Skin epidermis (tissue), 12 donors: ENCODE measurements around the gene GPR157.
"Not testable (repeated sequence)": the region's sequence is repeated elsewhere in the genome, so short reads cannot be mapped to it uniquely, and the experiment has no call there.

Experiments used
- H3K27ac ChIP-seq, 21 experiments: fragments of 200-600 bp; sonication (generic) in 11 of 21; one replicate each; pipeline ENCODE4 v1.5.0; 2020; ENCODE audit warnings: mild to moderate bottlenecking in 3 of 21, inconsistent platforms in 2 of 21, moderate library complexity in 2 of 21
- H3K4me3 ChIP-seq, 7 experiments: fragments of 200-600 bp; sonication (generic) in 2 of 7; one replicate each; pipeline ENCODE4 v1.5.0; 2020; ENCODE audit warnings: inconsistent platforms in 2 of 7, mild to moderate bottlenecking in 2 of 7, moderate library complexity in 1 of 7

The GPR157 gene

GRCh38 chr1:9128520-9129265 lies at the start of gene GPR157:
Gene GPR157 (minus strand): TSS chr1:9129102. CDS start chr1:9129027, 75 bp downstream.
- Histone ChIP-seq H3K4me3 (peak within 1 kb of the TSS; percentile 54 to 80 (median 68)), H3K27ac (peak within 1 kb of the TSS; percentile 55 to 91 (median 83))

DNA sequence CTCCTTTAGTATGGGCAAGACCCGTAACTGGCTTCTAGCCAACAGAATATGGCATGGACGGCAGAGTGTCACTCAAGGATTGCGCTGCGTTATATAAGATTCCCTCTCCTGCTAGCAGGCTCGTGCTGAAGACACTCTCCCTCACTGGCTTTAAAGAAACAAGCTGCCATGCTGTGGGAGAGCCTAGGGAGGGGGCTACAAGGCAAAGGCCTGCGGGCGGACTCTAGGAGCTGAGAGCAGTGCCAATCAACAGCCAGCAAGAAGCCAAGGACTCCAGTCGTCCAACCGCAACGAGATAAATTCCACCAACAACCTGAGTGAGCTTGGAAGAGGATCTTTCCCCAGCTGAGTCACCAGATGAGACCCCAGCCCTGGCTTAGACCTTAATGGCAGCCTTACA lies 45.9 kb upstream of the GPR157 start:
- no peak overlapping the region for H3K4me3 ChIP-seq
- H3K27ac ChIP-seq, result peak overlapping the region in 1 of 21 experiments; percentile 2

- H3K4me3 ChIP-seq, result no peak overlapping the region
- peak overlapping the region in 6 of 21 experiments; percentile 3 to 64 (median 38) for H3K27ac ChIP-seq
These were observed 45.3 kb upstream of the GPR157 start for GRCh38 chr1:9174243-9174642.

GRCh38 chr1:9169601-9170137 lies 40.8 kb upstream of the GPR157 start:
- H3K27ac ChIP-seq, result no peak overlapping the region
- H3K4me3 ChIP-seq, result no peak overlapping the region

DNA sequence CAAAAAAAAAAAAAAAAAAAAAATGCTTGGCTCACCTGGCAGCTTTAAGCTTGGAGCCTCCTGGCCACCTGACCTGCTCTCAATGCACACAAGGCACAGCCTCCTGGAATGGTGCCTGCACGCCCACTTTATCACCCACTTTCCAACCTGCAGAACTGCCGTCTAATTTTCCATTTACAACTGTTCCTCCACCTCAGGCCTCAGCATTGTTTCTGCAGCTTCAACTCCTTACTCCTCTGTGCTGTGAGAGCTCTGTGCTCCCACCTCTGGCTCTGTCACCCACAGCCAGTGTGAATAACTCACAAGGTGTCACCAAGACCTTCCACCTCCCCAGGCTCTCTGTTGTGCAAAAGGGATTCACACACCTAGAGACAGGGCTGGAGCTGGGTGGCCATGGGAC lies 38.7 kb upstream of the GPR157 start:
- no peak overlapping the region for H3K4me3 ChIP-seq
- peak overlapping the region in 1 of 21 experiments; percentile 3 for H3K27ac ChIP-seq

DNA sequence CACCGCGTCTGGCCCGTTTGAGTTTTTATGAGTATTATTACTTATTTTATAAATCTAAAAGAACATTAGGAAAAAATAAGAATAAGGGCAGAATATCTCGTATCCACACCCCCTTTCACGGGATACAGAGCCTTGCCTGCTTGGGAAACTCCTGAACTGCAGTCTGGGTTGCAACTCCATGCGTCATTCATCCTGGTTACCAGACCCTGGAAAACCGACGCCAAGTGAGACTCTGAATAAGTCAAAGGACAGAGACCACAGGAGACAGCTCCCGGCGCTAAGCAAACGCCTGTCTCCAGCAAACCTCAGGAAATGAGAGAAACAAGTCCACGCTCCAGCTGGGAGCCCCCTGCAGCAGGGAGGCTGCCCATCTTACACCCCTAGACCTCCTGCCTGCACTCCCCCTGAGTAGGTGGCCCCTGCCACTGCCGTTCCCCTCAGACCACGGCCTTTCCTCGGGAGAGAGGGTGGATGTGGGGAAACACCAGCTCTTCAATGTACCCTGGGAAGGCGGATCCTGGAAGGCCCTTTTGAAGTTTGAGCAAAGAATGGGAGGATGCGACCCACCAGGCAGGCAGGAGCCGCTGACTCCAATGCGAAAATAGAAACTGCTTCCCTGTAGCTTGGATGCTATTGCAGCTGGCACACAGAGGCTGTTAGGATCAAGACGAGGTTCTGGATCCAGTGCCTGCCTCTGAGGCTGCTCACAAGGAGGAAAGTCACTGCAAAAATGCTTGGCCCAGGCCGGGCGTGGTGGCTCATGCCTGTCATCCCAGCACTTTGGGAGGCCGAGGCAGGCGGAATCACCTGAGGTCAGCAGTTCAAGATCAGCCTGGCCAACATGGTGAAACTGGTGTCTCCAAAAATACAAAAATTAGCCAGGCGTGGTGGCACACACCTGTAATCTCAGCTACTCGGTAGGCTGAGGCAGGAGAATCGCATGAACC lies 37.7 kb upstream of the GPR157 start:
- no peak overlapping the region for H3K4me3 ChIP-seq
- peak overlapping the region in 11 of 21 experiments; percentile 8 to 83 (median 42) for H3K27ac ChIP-seq

GRCh38 chr1:9165396-9165795 lies 36.5 kb upstream of the GPR157 start:
- no peak overlapping the region for H3K4me3 ChIP-seq
- H3K27ac ChIP-seq, result peak overlapping the region in 17 of 21 experiments; percentile 61 to 92 (median 84)

GRCh38 chr1:9164919-9165318 lies 36.0 kb upstream of the GPR157 start:
- H3K27ac ChIP-seq, result peak overlapping the region in 20 of 21 experiments; percentile 14 to 92 (median 84)

DNA sequence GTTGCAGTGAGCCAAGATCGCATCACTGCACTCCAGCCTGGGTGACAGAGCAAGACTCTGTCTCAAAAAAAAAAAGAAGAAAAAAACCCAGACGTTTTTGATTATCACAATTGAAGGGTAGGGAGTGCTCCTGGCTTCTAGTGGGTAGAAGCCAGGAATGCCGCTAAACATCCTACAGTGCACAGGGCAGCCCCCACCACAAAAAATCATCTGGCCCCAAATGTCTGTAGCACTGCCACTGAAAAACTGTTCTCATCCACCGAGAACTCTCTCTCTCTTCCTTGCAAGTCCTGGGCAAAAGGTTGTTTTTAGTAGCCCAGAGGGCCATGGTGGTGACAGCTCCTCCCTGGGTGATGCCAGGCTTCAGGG lies 35.6 kb upstream of the GPR157 start:
- Histone ChIP-seq H3K4me3 (no peak overlapping the region), H3K27ac (peak overlapping the region in 20 of 21 experiments; percentile 14 to 92 (median 84))

More at GRCh38 chr1:9164919-9165318, 36.0 kb upstream of the GPR157 start:
- H3K4me3 ChIP-seq, result no peak overlapping the region

GRCh38 chr1:9161963-9162362 lies 33.1 kb upstream of the GPR157 start:
- Histone ChIP-seq H3K27ac (peak overlapping the region in 19 of 21 experiments; percentile 73 to 92 (median 84)), H3K4me3 (peak overlapping the region in 1 of 7 experiments; percentile 7)

GRCh38 chr1:9161342-9161741 lies 32.4 kb upstream of the GPR157 start:
- H3K27ac ChIP-seq, result peak overlapping the region in 12 of 21 experiments; percentile 26 to 91 (median 78)
- H3K4me3 ChIP-seq, result peak overlapping the region in 1 of 7 experiments; percentile 7

- no peak overlapping the region for H3K4me3 ChIP-seq
- H3K27ac ChIP-seq, result no peak overlapping the region
These were observed 31.3 kb upstream of the GPR157 start for GRCh38 chr1:9160079-9160717.

DNA sequence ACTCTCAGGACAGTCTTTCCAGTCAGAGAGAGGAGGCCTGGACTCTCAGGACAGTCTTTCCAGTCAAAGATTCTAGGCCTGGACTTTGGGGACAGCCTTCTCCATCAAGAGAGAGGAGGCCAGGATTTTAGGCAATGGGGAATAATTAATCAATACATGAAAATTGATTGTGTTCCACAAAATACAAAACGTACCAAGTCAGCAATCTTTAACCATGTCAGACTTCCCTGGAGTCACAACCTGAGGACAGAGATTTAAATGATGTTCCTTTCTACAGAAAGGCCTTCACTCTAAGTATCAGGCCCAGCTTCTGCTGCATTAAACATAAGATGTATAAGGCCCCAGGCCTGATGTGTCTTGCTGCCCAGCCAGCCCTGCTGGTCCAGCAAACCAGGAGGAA lies 27.0 kb upstream of the GPR157 start:
- H3K4me3 ChIP-seq, result no peak overlapping the region
- no peak overlapping the region for H3K27ac ChIP-seq

- not testable (repeated sequence) for H3K27ac ChIP-seq, H3K4me3 ChIP-seq
These were observed 26.5 kb upstream of the GPR157 start for GRCh38 chr1:9155405-9155804.

DNA sequence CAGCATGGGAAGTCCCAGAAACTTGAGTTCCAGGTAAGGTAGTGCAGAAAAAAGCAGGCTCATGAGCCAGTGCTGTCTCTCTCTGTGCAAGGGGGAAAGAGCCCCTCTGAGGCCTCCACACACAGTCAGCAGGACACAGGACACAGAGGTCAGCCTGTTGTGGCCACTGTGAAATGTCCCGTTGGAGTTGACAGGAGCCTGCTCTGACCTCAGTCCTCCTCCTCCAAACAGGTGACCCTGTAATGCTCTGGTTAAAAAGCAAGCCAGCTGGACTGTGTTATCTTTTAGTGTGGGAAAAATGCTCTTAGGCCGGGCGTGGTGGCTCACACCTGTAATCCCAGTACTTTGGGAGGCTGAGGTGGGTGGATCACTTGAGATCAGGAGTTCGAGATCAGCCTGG lies 24.2 kb upstream of the GPR157 start:
- Histone ChIP-seq H3K4me3 (no peak overlapping the region), H3K27ac (no peak overlapping the region)

DNA sequence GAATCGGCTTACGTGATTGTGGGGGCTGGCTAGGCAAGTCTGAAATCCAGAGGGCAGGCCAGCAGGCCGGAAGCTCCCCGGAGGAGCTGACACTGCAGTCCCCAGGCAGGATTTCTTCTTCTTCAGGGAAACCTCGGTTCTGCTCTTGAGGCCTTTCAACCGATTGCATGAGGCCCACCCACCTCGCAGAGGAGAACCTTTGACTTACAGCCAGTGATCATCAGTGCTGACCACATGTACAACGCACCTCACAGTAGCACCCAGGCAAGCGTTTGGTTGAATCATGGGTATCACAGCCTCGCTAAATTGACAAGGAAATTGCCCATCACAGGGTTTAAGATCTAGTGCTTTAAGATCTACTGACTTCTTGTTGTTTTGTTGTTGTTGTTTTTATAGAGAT lies 23.6 kb upstream of the GPR157 start:
- H3K27ac ChIP-seq, result no peak overlapping the region

DNA sequence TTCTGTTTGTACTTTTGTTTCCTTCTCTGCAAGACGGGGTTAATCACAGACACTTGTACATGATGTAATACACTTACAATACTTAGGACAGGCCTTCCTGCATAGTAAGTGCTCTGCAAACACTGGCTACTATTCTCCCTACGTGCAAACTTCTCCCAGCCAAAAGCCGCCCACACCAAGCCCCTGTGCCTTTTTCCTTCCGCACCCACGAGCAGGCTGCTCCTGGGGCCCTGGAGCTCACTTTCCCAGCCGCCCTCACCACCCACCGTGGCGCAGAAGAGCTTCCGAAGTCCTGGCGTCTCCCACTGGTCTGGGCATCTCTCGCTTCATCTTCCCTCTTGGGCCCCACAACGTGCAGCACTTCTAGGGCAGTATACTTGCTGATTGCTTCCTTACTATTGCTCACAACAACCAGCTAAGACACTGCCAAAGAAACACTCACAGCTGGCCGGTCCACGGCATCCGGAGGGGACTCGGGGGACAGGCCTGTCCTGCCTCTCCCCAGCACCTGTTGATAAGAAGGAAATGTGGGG lies 22.5 kb upstream of the GPR157 start:
- no peak overlapping the region for H3K4me3 ChIP-seq
- H3K27ac ChIP-seq, result peak overlapping the region in 1 of 21 experiments; percentile 31

More for the DNA sequence above, 23.6 kb upstream of the GPR157 start:
- H3K4me3 ChIP-seq, result no peak overlapping the region

DNA sequence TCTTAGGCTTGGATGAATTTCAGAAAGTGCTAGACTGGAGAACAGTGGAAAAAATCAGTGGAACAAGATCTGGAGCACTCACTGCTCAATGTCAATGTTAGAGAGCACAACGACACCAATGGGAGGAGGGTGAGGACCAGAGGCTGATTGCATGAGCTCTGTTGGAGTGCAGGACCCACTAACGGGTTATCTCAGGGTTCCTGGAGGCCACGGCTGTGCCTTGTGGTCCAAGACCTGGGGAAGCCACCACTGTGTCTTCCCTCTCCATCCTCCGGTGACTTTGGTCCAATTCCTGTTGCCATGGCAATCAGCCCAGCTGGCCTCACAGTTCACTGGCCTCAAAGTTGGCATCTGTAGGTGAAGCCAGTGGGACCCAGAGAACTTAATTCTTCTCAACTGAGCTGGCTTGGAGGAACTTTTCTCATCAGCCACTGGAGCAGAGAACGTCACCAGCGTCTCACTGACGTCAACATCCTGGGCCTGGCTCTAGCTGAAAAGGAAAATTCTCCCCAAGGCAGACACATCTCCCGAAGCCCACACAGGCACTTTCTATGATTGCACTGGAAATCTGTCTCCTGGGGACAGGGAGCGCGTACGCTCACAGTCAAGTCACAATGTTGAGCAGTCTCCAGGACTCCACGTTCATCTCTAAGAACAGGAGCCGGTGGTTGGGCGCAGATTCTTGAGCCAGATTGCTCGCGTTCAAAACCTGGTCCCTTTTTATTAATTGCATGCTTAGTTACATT lies 21.9 kb upstream of the GPR157 start:
- no peak overlapping the region for H3K4me3 ChIP-seq
- no peak overlapping the region for H3K27ac ChIP-seq
